HCEC 1CT (cell line): ENCODE measurements around the gene CDC42BPB.

ENCODE experiments used
- DNase-seq: peaks from one replicate; pipeline ENCODE4 v3.0.0-alpha.2; 2017

CDC42BPB gene

GRCh38 chr14:102964152-102964730, 93.1 kb downstream of the CDC42BPB start:
- DNase-seq: no peak

- DNase-seq: no peak
These were observed 95.2 kb downstream of the CDC42BPB start for GRCh38 chr14:102962111-102962627.

- no peak for DNase-seq
These were observed 98.9 kb downstream of the CDC42BPB start for GRCh38 chr14:102958461-102958860.

GRCh38 chr14:102957222-102957621, 100.1 kb downstream of the CDC42BPB start:
- DNase-seq: no peak

- DNase-seq: no peak
These were observed 101.5 kb downstream of the CDC42BPB start for GRCh38 chr14:102955636-102956408.

GRCh38 chr14:102954081-102954789, 103.1 kb downstream of the CDC42BPB start:
- no peak for DNase-seq

GRCh38 chr14:102953100-102953499, 104.2 kb downstream of the CDC42BPB start:
- no peak for DNase-seq

- DNase-seq: no peak
These were observed 105.1 kb downstream of the CDC42BPB start for GRCh38 chr14:102952276-102952675.

GRCh38 chr14:102951799-102952198, 105.5 kb downstream of the CDC42BPB start:
- no peak for DNase-seq

- DNase-seq: no peak
These were observed 106.3 kb downstream of the CDC42BPB start for GRCh38 chr14:102951034-102951433.

- DNase-seq: no peak
These were observed 107.4 kb downstream of the CDC42BPB start for GRCh38 chr14:102949801-102950451.

GRCh38 chr14:102949062-102949800, 108.1 kb downstream of the CDC42BPB start:
- no peak for DNase-seq

GRCh38 chr14:102948698-102949061, 108.7 kb downstream of the CDC42BPB start:
- no peak for DNase-seq

- DNase-seq: no peak
These were observed 109.8 kb downstream of the CDC42BPB start for GRCh38 chr14:102947321-102948103.

- DNase-seq: no peak
These were observed 111.8 kb downstream of the CDC42BPB start for GRCh38 chr14:102945346-102946130.

- no peak for DNase-seq
These were observed 112.7 kb downstream of the CDC42BPB start for GRCh38 chr14:102944448-102945330.

- no peak for DNase-seq
These were observed 113.4 kb downstream of the CDC42BPB start for GRCh38 chr14:102943979-102944378.

GRCh38 chr14:102943454-102943853, 113.9 kb downstream of the CDC42BPB start:
- DNase-seq: no peak

- DNase-seq: no peak
These were observed 115.3 kb downstream of the CDC42BPB start for GRCh38 chr14:102942069-102942468.
